CD14-positive monocyte (primary cell): Measurements from ENCODE around the gene ANAPC16. TPM values are rescaled to one million over a fixed set of nuclear protein-coding genes. Genes with fewer than 3 reads are reported as not detected.
"Not testable (repeated sequence)": the region's sequence is repeated elsewhere in the genome, so short reads cannot be mapped to it uniquely, and the experiment has no call there.

Source experiments
- DNase-seq, 3 donors: peaks; one replicate each; pipeline ENCODE4 v3.0.0-alpha.2; 2011 to 2022
- H2AFZ ChIP-seq: 2 replicates; pipeline ENCODE4 v1.6.0; 2012; ENCODE audit warnings: mild to moderate bottlenecking, low read depth, low read length, inconsistent platforms; ENCODE audit not compliant: insufficient read depth, poor library complexity, severe bottlenecking
- H3K27ac ChIP-seq, 2 donors: 1 replicate in 1 of 2; 2 replicates in 1 of 2; pipeline ENCODE4 v1.5.1; 2012 to 2013; ENCODE audit warnings: low read length in 2 of 2, control low read depth in 1 of 2, inconsistent platforms in 1 of 2, low read depth in 1 of 2, mild to moderate bottlenecking in 1 of 2
- H3K27me3 ChIP-seq, 2 donors: one replicate each; pipeline versions ENCODE4 v1.6.0 to v1.6.1; 2011 to 2013; ENCODE audit warnings: low read length in 2 of 2; ENCODE audit not compliant: control insufficient read depth in 2 of 2, insufficient read depth in 2 of 2
- H3K36me3 ChIP-seq, 2 donors: replicated peaks in 1 of 2; 1 replicate in 1 of 2; 2 replicates in 1 of 2; pipeline versions ENCODE4 v1.5.1 to v1.6.1; 2012 to 2013; ENCODE audit warnings: low read length in 2 of 2, control low read depth in 1 of 2, inconsistent platforms in 1 of 2, mild to moderate bottlenecking in 1 of 2; ENCODE audit not compliant: insufficient read depth in 2 of 2, control insufficient read depth in 1 of 2
- H3K4me1 ChIP-seq, 2 donors: 1 replicate in 1 of 2; 2 replicates in 1 of 2; pipeline versions ENCODE4 v1.5.1 to v1.6.1; 2012 to 2013; ENCODE audit warnings: low read length in 2 of 2, control low read depth in 1 of 2, inconsistent platforms in 1 of 2, mild to moderate bottlenecking in 1 of 2, moderate library complexity in 1 of 2; ENCODE audit not compliant: insufficient read depth in 2 of 2, control insufficient read depth in 1 of 2
- H3K4me2 ChIP-seq: replicated peaks from 2 replicates; pipeline ENCODE3; 2012; ENCODE audit warnings: low read length, moderate library complexity, mild to moderate bottlenecking; ENCODE audit not compliant: poor library complexity, severe bottlenecking; ENCODE audit errors: extremely low read depth
- H3K4me3 ChIP-seq, 3 experiments: fragments of 200-600 bp in 1 of 3; sonication (generic) in 1 of 3; replicated peaks in 1 of 3; 1 replicate in 2 of 3; 2 replicates in 1 of 3; pipeline ENCODE4 v1.5.1; 2011 to 2013; ENCODE audit warnings: low read length in 3 of 3, mild to moderate bottlenecking in 3 of 3, control low read depth in 2 of 3, low read depth in 2 of 3, inconsistent platforms in 1 of 3, moderate library complexity in 1 of 3
- H3K79me2 ChIP-seq: 2 replicates; pipeline ENCODE4 v1.6.0; 2012; ENCODE audit warnings: mild to moderate bottlenecking, control low read depth, inconsistent platforms, low read length, moderate library complexity; ENCODE audit not compliant: insufficient read depth
- H3K9ac ChIP-seq: 2 replicates; pipeline ENCODE4 v1.6.0; 2017; ENCODE audit warnings: low read length, mild to moderate bottlenecking; ENCODE audit not compliant: insufficient read depth, poor library complexity, severe bottlenecking
- H3K9me3 ChIP-seq, 2 donors: replicated peaks in 1 of 2; 1 replicate in 1 of 2; 2 replicates in 1 of 2; pipeline versions ENCODE4 v1.5.1 to v1.6.1; 2012 to 2013; ENCODE audit warnings: low read length in 2 of 2, control low read depth in 1 of 2; ENCODE audit not compliant: control insufficient read depth in 1 of 2, insufficient read depth in 1 of 2
- H4K20me1 ChIP-seq: 2 replicates; pipeline ENCODE4 v1.6.0; 2012; ENCODE audit warnings: mild to moderate bottlenecking, low read length, control low read depth, moderate library complexity; ENCODE audit not compliant: insufficient read depth
- H3K27ac Mint-ChIP-seq, 7 donors: one replicate each; pipeline ENCODE4 v1.8.0; 2020; ENCODE audit warnings: mild to moderate bottlenecking in 7 of 7, mixed read lengths in 7 of 7, moderate library complexity in 6 of 7, inconsistent platforms in 2 of 7
- H3K27me3 Mint-ChIP-seq, 3 donors: one replicate each; pipeline ENCODE4 v1.8.0; 2021 to 2022; ENCODE audit warnings: low read depth in 3 of 3, mild to moderate bottlenecking in 3 of 3, mixed read lengths in 3 of 3, moderate library complexity in 3 of 3, inconsistent platforms in 1 of 3
- H3K36me3 Mint-ChIP-seq, 2 donors: one replicate each; pipeline ENCODE4 v1.8.0; 2020; ENCODE audit warnings: mixed read lengths in 2 of 2, inconsistent platforms in 1 of 2, mild to moderate bottlenecking in 1 of 2
- H3K4me1 Mint-ChIP-seq: one replicate; pipeline ENCODE4 v1.8.0; 2020; ENCODE audit warnings: mild to moderate bottlenecking, mixed read lengths
- H3K4me3 Mint-ChIP-seq, 2 donors: one replicate each; pipeline ENCODE4 v1.8.0; 2020; ENCODE audit warnings: mild to moderate bottlenecking in 2 of 2, mixed read lengths in 2 of 2, moderate library complexity in 1 of 2
- H3K9me3 Mint-ChIP-seq, 7 donors: one replicate each; pipeline ENCODE4 v1.8.0; 2020 to 2022; ENCODE audit warnings: mixed read lengths in 7 of 7, mild to moderate bottlenecking in 6 of 7, moderate library complexity in 6 of 7, inconsistent platforms in 2 of 7
- CTCF ChIP-seq: fragments of 200-600 bp; IDR thresholded peaks from one replicate; pipeline ENCODE4 v1.8.0; 2022; ENCODE audit warnings: antibody characterized with exemption, mild to moderate bottlenecking
- WGBS: methylation state at CpG from one replicate; pipeline ENCODE4 v1.1.5; 2013; ENCODE audit warnings: missing lambda C conversion rate; ENCODE audit not compliant: insufficient coverage; 5-methylcytosine and 5-hydroxymethylcytosine counted together
- intact Hi-C, 2 donors: fragments of 100-400 bp; cut with micrococcal nuclease; formaldehyde crosslinking; loops; one replicate each; pipeline versions ENCODE4 v1.15.0 to v1.15.1; 2023
- polyA plus RNA-seq, 3 donors: library from polyadenylated mRNA; depleted of rRNA in 1 of 3; unstranded in 2 of 3; stranded (reverse) in 1 of 3; fragments of 300-500 nt in 2 of 3; fragments of >200 nt in 1 of 3; fragmentation: Illumina TruSeq in 2 of 3; gene quantifications; 1 replicate in 2 of 3; 2 replicates in 1 of 3; pipeline ENCODE4 v1.2.3, GENCODE V29; 2012 to 2021

The ANAPC16 gene
- polyA plus RNA-seq, 3 donors, result 65.5 to 167 (median 148) TPM

GRCh38 chr10:72223743-72224101 lies 7.9 kb downstream of the ANAPC16 start:
- H3K27ac ChIP-seq, result peak overlapping the region; percentile 77 to 80
- Mint-ChIP-seq H3K27me3 (peaks cover 0 to 2% (median 0%) of the 10 kb centered on the region in 3 donors), H3K36me3 (peaks cover 20 to 33% of the 10 kb centered on the region in 2 donors), H3K9me3 (no peaks in the 10 kb centered on the region), H3K27ac (peak overlapping the region; percentile 80 to 98 (median 93)), H3K4me3 (peak overlapping the region; percentile 22 to 50), H3K4me1 (peaks cover 28% of the 10 kb centered on the region)
- peaks cover 17 to 34% of the 10 kb centered on the region in 2 donors for H3K36me3 ChIP-seq
- H3K4me1 ChIP-seq, result peaks cover 27 to 31% of the 10 kb centered on the region in 2 donors
- no peak overlapping the region for H3K9ac ChIP-seq
- peak; percentile 60 to 95 (median 85) for DNase-seq
- peak overlapping the region; percentile 48 for H3K4me2 ChIP-seq
- no peaks in the 10 kb centered on the region for H3K9me3 ChIP-seq
- peaks cover 3% of the 10 kb centered on the region for H4K20me1 ChIP-seq
- H3K79me2 ChIP-seq, result peaks cover 71% of the 10 kb centered on the region
- peak overlapping the region in 1 of 3 experiments; percentile 35 for H3K4me3 ChIP-seq
- no peaks in the 10 kb centered on the region for H3K27me3 ChIP-seq
- TF ChIP-seq CTCF, result no peak
- H2AFZ ChIP-seq, result no peak overlapping the region
- intact Hi-C loops, result loop anchor here in 1 of 2 donors (10.0 kb wide), 1 partner anchor 99 kb away; no protein-coding TSS in a partner anchor
- WGBS, result no CpG with 5 or more reads among the region's 1 CpG

- peak overlapping the region in 1 of 3 experiments; percentile 35 for H3K4me3 ChIP-seq
- not testable (repeated sequence) for DNase-seq, H3K4me2 ChIP-seq, H4K20me1 ChIP-seq, H3K9me3 Mint-ChIP-seq, H3K27me3 Mint-ChIP-seq, H3K27me3 ChIP-seq, H2AFZ ChIP-seq, H3K9ac ChIP-seq, H3K9me3 ChIP-seq
- Mint-ChIP-seq H3K4me1 (peaks cover 26% of the 10 kb centered on the region), H3K27ac (peak overlapping the region; percentile 80 to 98 (median 93)), H3K36me3 (peaks cover 22 to 33% of the 10 kb centered on the region in 2 donors), H3K4me3 (peak overlapping the region in 1 of 2 donors; percentile 22)
- peaks cover 17 to 34% of the 10 kb centered on the region in 2 donors for H3K36me3 ChIP-seq
- peaks cover 23 to 30% of the 10 kb centered on the region in 2 donors for H3K4me1 ChIP-seq
- WGBS, result 88% methylated on average over 1 of the region's 6 CpGs
- H3K79me2 ChIP-seq, result peaks cover 69% of the 10 kb centered on the region
- H3K27ac ChIP-seq, result peak overlapping the region; percentile 77 to 80
- intact Hi-C loops, result loop anchor here in 1 of 2 donors (10.0 kb wide), 1 partner anchor 99 kb away; no protein-coding TSS in a partner anchor
Measured at GRCh38 chr10:72224191-72224590, 8.4 kb downstream of the ANAPC16 start.
